KG1 (cell line): ENCODE results near the gene PDE6D.
"Not testable (repeated sequence)": the region's sequence is repeated elsewhere in the genome, so short reads cannot be mapped to it uniquely, and the experiment has no call there.

Source experiments
- DNase-seq: peaks from one replicate; lab custom pipeline; 2025; lab: John Stamatoyannopoulos, UW

The PDE6D gene

DNA sequence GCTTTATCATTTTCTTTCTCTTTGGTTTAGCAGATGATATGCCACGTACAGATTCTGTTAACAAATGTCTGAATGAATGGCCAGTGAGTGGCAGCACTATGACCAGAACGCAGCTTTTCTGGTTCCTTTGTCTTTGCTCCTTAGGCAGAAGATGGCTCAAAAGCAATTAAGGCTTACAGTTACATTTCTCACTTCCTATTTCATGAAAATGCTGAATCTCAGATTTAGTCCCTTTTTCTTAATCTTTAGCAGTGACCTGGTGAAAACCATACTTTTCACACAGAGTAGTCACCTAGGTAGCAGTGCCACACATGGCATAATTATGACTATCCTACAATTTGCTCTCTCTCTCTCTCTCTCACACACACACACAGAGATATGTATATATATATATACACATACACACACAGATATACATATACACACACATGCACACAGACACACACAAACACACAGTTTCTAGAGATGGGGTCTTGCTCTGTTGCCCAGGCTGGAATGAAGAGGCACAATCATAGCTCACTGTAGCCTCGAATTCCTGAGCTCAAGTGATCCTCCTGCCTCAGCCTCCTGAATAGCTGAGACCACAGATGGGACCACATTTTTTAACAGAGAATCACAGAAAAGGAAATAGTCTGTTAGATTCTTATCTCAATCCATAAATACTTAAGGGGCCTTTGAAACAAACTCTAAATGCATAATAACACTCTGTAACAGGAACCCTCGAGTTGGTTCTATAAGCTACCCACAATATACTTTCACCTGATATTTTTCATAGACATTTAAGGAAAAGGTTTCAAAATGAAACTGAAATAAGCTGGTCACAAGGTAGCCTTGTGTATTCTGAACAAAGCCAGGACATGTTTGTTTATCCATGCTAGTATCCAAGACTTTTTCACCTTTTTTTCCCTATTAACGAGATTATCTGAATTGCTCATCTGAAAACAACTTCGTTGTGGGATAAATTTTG lies 11.6 kb downstream of the PDE6D start:
- no peak for DNase-seq

DNA sequence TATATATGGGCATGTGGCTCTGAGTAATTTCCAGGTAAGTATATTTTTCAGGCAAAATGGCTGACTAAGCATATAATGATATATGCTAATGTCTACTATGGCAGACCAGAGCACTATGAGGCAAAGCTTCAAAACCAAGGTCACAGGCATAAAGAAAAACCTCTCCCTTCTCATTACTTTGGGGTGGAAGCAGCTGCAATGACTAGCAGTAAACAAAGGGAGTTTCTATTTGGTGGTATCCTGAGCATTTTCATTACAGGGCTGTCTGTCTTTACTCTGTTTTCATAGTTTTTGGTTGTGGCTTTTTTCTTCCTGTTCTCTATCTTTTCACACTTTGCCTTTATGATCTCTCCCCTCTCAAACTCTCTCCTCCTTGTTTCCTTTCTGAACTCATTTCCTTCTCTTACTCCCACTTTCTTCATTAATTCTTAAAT lies 15.6 kb downstream of the PDE6D start:
- no peak for DNase-seq

DNA sequence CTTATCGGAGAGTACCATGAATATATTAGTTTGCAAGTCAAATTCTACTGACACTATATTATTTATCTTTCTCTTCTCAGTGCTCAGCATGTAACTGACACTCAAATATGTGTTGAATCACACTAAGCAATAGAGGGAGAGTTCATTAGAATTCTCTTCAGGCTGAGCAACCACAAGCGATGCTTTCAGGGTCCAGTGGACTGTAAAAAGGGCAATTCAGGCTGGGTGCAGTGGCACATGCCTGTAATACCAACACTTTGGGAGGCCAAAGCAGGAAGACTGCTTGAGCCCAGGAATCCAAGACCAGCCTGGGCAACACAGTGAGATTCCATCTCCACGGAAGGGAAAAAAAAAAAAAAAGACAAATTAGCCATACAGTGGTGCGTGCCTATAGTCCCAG lies 16.3 kb downstream of the PDE6D start:
- no peak for DNase-seq

DNA sequence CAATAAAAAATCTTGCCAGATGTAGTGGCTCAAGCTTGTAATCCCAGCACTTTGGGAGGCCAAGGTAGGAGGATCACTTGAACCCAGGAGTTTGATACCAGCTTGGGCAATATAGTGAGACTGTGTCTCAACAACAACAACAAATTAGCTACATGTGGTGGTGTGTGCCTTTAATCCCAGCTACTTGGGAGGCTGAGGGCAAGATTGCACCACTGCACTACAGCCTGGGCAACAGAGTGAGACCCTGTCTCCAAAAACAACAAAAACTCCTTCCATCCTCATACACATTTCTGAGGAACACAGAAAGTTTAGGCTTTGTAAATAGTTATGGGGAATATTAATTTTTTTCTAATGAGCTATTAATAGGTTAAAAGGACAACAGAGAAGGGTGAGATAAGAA lies 17.0 kb downstream of the PDE6D start:
- no peak for DNase-seq

DNA sequence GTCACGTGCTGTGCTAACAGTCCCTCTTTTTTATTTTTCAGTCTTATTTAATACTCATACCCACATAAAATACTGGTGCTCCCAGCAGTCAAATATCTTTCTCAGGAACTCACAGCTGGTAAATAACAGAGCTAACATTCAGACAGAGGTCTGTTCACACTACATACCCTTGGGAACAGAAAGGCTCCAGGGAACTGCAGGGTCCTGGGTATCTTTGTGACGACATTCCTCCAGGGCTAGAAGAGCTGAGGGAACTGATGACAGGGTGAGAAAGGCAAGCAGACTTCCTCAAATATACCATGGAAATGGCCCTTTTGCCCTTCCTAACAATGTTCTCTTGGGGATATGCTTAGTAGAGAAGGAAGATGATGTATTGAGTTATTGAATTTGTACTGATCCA lies 19.3 kb downstream of the PDE6D start:
- no peak for DNase-seq

DNA sequence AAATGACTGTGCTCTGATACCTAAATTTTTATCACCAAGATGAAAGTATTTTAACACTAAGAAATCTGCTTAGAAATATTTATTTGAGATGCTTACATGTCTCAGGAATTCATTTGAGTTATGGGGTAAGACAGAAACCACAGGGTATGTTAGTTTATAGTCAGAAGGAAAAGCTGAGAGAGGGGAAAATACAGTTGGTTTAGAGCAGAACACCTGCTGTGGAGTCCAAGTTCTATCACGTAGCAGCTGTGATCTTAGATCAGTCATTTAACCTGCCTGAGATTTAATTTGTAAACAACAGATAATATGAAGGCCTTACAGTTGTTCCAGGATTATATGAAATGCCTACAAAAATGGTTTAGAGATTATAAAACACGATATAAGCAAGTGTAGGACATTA lies 29.0 kb downstream of the PDE6D start:
- DNase-seq = no peak

DNA sequence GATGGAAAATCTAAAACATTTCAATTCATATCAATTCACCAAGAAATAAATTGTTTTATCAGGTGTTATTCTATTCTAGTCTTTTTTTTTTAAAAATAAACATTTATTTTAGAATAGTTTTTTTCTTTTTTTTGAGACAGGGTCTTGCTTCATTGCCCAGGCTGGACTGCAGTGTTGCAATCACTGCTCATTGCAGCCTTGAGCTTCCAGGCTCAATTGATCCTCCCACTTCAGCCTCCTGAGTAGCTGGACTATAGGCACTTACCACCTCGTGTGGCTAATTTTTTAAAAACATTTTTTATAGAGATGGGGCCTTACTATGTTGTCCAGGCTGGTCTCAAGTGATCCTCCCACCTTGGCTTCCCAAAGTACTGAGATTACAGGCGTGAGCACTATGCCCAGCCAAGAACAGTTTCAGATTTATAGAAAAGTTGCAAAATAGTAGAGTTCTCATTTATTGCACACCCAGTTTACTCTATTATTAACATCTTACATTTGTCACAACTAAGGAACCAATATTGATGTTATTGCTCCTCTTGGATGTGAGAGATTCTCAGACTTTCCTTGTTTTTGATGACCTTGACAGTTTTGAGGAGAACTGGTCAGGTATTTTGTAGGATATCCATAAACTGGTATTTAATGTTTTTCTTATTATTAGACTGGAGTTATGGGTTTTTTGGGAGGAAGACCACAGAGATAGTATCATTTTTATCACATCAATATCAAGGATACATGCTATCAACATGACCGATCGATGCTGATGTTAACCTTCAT lies 29.9 kb downstream of the PDE6D start:
- DNase-seq = no peak

GRCh38 chr2:231749016-231749415 lies 32.1 kb downstream of the PDE6D start:
- DNase-seq = not testable (repeated sequence)

GRCh38 chr2:231748153-231748896 lies 32.8 kb downstream of the PDE6D start:
- not testable (repeated sequence) for DNase-seq

- no peak for DNase-seq
Observed at GRCh38 chr2:231745303-231746038, 35.6 kb downstream of the PDE6D start.

- no peak for DNase-seq
Observed at GRCh38 chr2:231743376-231744116, 37.5 kb downstream of the PDE6D start.

DNA sequence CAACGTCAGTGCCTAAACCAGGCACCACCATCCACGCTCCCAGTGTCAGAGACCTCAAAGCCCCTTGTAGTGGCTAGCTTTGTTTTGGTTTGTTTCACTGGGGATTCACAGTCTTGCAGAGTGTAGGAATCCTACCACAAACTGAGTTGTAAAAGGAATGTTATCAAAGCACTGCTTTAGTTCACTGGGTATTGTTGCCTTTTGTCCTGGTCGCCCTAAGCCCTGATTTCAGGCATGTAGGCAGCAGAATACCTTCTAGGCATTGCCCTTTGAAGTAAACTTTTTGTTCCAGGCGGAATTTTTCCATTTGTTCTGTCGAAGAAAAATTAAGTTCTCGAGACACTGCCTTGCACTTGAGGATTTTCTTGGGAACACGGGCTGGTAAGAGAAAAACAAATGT lies 43.3 kb downstream of the PDE6D start:
- DNase-seq = no peak

DNA sequence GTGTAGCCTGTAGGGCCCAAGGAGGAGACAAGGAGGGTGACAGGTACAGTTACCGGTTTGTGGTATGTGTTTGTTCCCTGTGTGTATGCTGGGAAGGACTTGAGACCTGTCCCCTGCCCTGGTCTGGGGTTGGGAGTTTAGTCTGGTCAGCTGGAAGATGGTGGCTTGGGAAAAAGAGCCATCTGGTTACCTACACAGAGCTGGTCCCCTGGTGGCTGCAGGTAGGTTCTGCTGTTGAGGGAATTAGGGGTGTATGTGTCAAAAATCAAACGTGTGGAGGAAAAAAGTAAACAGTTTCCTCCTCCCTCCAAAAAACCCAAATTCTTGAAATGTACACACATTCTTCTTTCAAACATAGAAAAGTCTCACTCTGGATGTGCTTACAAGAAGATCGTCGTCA lies 48.5 kb downstream of the PDE6D start:
- DNase-seq = no peak

- no peak for DNase-seq
Observed at GRCh38 chr2:231727621-231728020, 53.5 kb downstream of the PDE6D start.

- DNase-seq = no peak
Observed at GRCh38 chr2:231726276-231726675, 54.8 kb downstream of the PDE6D start.

GRCh38 chr2:231725476-231725875 lies 55.6 kb downstream of the PDE6D start:
- DNase-seq = no peak

DNA sequence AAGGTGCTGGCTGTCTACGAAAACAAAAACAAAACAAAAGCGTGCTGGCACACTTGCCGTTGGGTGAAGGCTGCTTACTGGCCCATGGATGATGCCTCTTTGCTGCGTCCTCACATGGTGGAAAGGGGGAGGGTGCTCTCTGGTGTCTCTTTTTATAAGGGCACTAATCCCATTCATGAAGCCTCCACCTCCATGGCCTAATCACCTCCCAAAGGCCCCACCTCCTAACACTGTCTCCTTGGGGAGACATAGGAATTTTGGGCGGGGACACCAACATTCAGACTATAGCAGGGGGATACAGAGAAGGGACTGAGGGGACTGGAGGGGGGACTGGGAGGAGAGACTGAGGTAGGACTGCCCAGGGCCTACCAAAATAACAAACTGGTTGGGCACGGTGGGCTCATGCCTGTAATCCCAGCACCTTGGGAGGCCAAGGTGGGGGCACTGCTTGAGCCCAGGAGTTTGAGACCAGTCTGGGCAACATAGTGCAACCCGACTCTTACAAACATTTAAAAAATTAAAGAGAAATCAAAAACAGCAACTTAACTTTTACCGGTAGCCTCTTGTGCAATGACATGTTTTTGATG lies 58.3 kb downstream of the PDE6D start:
- no peak for DNase-seq

- no peak for DNase-seq
Observed at GRCh38 chr2:231720987-231721966, 59.8 kb downstream of the PDE6D start.

DNA sequence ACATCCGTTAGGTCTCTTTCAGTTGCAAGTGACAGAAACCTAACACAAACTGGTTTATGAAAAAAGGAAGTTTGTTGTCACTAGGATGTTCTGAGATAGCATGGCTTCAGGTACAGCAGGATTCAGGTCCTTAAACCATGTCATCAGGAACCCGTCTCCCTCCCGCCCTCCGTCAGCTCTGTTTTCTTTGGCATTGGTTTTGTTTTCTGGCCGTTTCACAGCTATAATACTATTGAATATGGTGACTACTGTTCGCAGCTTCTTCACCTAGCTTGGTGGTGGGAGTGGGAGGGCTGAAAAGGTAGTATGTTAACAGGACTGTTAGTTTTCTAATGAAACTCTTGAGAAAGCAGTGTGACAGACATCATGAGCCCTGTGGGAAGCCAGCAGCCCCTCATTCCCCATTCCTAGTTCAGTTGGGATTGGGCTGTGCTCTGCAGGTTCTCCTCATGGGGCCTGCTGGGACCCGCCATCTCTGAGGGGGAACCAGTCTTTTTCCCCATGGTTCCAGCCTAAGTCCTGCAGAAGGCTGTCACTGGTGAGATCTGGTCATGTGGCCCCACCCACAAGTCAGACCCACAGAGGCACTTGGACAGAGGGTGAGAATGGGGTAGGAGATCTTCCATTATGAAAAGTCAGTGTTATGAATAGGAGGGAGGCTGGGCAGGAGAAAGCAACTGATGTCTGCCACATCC lies 60.6 kb downstream of the PDE6D start:
- no peak for DNase-seq
